ENCODE results near the gene HNRNPD. TPM values are rescaled to one million over a fixed set of nuclear protein-coding genes. Genes with fewer than 3 reads are reported as not detected.

The HNRNPD gene
- total and polyA plus RNA-seq, 2 of the 13 experiments (the other 11 are each of a cell fraction or from before 2014, with no cell fraction given): 64.0 to 69.7 TPM

DNA sequence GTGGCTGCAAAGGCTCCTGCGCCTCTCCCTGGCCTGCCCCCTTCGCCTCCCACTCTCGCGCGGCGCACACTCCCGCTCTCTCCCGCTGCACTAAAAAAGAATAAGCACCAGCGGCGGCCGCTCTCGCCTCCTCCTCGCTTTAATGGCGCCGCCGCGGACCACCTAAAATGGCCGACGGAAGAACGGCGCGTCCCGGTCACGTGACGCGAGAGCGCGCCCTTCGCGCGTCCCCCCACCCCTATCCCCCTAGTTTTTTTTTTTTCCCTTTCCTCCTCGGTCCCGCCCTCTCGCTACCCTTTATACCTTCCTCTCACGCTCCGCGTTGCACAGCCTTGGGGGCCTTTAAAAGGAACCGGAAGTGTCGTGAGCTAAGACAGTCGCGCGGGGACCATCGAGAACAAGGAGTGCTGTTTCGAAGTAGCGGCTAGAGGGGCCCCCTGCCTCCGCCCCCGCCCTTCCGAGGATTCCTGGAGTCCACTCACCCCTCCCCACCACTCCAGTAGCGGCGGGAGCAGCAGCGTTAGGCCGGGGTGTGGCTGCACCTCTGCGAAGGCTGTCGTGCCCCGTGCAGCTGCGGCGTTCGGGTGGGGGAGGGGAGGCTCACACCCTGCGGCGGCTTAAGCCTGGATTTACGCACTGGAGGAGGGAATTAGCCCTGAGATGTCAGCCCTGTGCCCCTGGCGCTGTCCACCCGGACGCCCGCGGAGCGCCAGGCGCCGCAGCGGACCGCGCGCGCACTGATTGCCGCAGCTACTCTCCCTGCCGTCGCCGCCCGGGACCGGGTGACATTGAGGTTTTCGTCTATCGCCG lies at the start of gene HNRNPD (continued):
- TF ChIP-seq ZNF350 (CRISPR knock-in tag; IDR thresholded peaks at IDR 0.05; ENCODE audit: borderline replicate concordance, low read depth) (peak; percentile 97; the same call in 1 of the 2 replicates), PRDM15 (CRISPR knock-in tag; IDR thresholded peaks at IDR 0.05) (peak; percentile 47; the same call in 1 of the 2 replicates), RARA (CRISPR knock-in tag; IDR thresholded peaks at IDR 0.05) (peak; percentile 39; the same call in 1 of the 2 replicates), ZNF558 (CRISPR knock-in tag; IDR thresholded peaks at IDR 0.05; ENCODE audit: borderline replicate concordance) (0 out of 2 replicates have a peak, but pooled peaks have one; percentile 14), ZNF362 (CRISPR knock-in tag; IDR thresholded peaks at IDR 0.05; ENCODE audit: borderline replicate concordance) (peak; percentile 100), ZNF431 (CRISPR knock-in tag; IDR thresholded peaks at IDR 0.05; ENCODE audit: borderline replicate concordance, low read depth) (0 out of 2 replicates have a peak, but pooled peaks have one; percentile 59), MEIS1 (CRISPR knock-in tag; IDR thresholded peaks at IDR 0.05; ENCODE audit: borderline replicate concordance) (peak; percentile 86), ZNF563 (CRISPR knock-in tag; IDR thresholded peaks at IDR 0.05) (0 out of 2 replicates have a peak, but pooled peaks have one; percentile 14), PAX8 (CRISPR knock-in tag; IDR thresholded peaks at IDR 0.05; ENCODE audit: borderline replicate concordance) (no peak), SOX6 (IDR thresholded peaks at IDR 0.05) (no peak), SOX6 (CRISPR knock-in tag; IDR thresholded peaks at IDR 0.05) (peak; percentile 88), HES4 (CRISPR knock-in tag; IDR thresholded peaks at IDR 0.05; ENCODE audit: borderline replicate concordance) (peak; percentile 65; the same call in 1 of the 2 replicates), SNAPC2 (CRISPR knock-in tag; IDR thresholded peaks at IDR 0.05) (peak; percentile 87; the same call in 1 of the 2 replicates), ATF2 (CRISPR knock-in tag; IDR thresholded peaks at IDR 0.05) (peak; percentile 70; the same call in 1 of the 2 replicates), ZFP90 (CRISPR knock-in tag; IDR thresholded peaks at IDR 0.05; ENCODE audit: borderline replicate concordance) (peak; percentile 89; the same call in 1 of the 2 replicates), ZNF282 (IDR thresholded peaks at IDR 0.05; ENCODE audit: partially characterized antibody) (no peak), ZBTB7A (CRISPR knock-in tag; IDR thresholded peaks at IDR 0.05) (peak; percentile 66; the same call in 1 of the 2 replicates), ZNF101 (CRISPR knock-in tag; IDR thresholded peaks at IDR 0.05; ENCODE audit: borderline replicate concordance, low read depth) (peak; percentile 49; the same call in 1 of the 2 replicates), CREM (IDR thresholded peaks at IDR 0.05) (peak; percentile 85), CREM (CRISPR knock-in tag; IDR thresholded peaks at IDR 0.05) (no peak)
- TF ChIP-seq, protein P1, sequence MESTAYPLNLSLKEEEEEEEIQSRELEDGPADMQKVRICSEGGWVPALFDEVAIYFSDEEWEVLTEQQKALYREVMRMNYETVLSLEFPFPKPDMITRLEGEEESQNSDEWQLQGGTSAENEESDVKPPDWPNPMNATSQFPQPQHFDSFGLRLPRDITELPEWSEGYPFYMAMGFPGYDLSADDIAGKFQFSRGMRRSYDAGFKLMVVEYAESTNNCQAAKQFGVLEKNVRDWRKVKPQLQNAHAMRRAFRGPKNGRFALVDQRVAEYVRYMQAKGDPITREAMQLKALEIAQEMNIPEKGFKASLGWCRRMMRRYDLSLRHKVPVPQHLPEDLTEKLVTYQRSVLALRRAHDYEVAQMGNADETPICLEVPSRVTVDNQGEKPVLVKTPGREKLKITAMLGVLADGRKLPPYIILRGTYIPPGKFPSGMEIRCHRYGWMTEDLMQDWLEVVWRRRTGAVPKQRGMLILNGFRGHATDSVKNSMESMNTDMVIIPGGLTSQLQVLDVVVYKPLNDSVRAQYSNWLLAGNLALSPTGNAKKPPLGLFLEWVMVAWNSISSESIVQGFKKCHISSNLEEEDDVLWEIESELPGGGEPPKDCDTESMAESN (CRISPR knock-in tag; conservative IDR thresholded peaks at IDR 0.05): peak; percentile 93

Data from HepG2 (cell line).